Epithelial cell of esophagus (primary cell): ENCODE results near the gene SFMBT1.

Experiments
- DNase-seq: peaks from one replicate; pipeline ENCODE4 v3.0.0; 2010; ENCODE audit warnings: low read depth
- H3K4me3 ChIP-seq: 2 replicates; pipeline ENCODE4 v1.5.1; 2011; ENCODE audit warnings: mild to moderate bottlenecking, low read length, control low read depth
- TF ChIP-seq, protein P1 (sequence below): IDR thresholded peaks from 2 replicates; pipeline ENCODE4 v1.5.1; 2011; ENCODE audit warnings: low read depth, mild to moderate bottlenecking, low read length, control low read depth, inconsistent platforms; ENCODE audit not compliant: insufficient read depth; ENCODE audit errors: missing control alignments

The SFMBT1 gene

GRCh38 chr3:53016236-53016635, 29.6 kb downstream of the SFMBT1 start:
- DNase-seq = no peak
- TF ChIP-seq, protein P1, sequence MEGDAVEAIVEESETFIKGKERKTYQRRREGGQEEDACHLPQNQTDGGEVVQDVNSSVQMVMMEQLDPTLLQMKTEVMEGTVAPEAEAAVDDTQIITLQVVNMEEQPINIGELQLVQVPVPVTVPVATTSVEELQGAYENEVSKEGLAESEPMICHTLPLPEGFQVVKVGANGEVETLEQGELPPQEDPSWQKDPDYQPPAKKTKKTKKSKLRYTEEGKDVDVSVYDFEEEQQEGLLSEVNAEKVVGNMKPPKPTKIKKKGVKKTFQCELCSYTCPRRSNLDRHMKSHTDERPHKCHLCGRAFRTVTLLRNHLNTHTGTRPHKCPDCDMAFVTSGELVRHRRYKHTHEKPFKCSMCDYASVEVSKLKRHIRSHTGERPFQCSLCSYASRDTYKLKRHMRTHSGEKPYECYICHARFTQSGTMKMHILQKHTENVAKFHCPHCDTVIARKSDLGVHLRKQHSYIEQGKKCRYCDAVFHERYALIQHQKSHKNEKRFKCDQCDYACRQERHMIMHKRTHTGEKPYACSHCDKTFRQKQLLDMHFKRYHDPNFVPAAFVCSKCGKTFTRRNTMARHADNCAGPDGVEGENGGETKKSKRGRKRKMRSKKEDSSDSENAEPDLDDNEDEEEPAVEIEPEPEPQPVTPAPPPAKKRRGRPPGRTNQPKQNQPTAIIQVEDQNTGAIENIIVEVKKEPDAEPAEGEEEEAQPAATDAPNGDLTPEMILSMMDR = no peak

GRCh38 chr3:53011324-53011723, 34.5 kb downstream of the SFMBT1 start:
- H3K4me3 ChIP-seq = no peak overlapping the region
- TF ChIP-seq, protein P1 = no peak
- DNase-seq = no peak

More at GRCh38 chr3:53016236-53016635, 29.6 kb downstream of the SFMBT1 start:
- no peak overlapping the region for H3K4me3 ChIP-seq

- TF ChIP-seq, protein P1 = no peak
- no peak for DNase-seq
- no peak overlapping the region for H3K4me3 ChIP-seq
These were observed 35.9 kb downstream of the SFMBT1 start for GRCh38 chr3:53009826-53010539.

- no peak overlapping the region for H3K4me3 ChIP-seq
- DNase-seq = no peak
- TF ChIP-seq, protein P1 = no peak
These were observed 36.9 kb downstream of the SFMBT1 start for GRCh38 chr3:53008932-53009331.

DNA sequence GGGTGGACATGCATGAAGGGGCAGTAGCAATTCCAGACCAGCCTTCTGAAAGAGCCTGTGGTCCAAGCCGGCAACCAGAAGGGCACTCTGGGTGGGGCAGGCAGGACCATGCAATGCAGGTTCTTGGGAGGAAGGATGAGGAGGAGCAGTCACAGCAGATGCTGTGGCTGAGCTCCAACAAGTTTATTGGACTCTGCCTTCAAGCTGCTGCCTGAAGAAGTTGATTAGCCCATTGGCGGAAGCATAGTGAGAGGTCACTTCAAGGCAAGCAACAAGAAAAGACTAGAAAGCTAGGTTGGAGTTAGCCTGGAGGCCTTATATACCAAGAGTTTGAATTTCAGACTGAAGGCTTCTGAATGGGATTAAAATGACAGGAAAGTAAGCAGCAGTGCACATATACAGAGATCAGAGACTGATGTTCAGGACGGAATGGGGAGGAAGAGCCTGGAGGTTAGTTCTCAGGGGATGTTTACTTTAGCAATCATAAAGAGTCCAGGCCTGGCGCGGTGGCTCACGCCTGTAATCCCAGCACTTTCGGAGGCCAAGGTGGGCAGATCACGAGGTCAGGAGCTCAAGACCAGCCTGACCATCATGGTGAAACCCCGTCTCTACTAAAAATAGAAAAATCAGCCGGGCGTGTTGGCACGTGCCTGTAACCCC, 39.9 kb downstream of the SFMBT1 start:
- no peak for DNase-seq
- H3K4me3 ChIP-seq = no peak overlapping the region
- TF ChIP-seq, protein P1 = no peak

- H3K4me3 ChIP-seq = no peak overlapping the region
- DNase-seq = no peak
- TF ChIP-seq, protein P1 = no peak
These were observed 40.5 kb downstream of the SFMBT1 start for GRCh38 chr3:53005338-53005737.
